BLaER1 treated with 17β-estradiol and CSF1 and Interleukin-3, amounts not matched to agents 10 nM and 100 nM (cell line): Measurements from ENCODE around the gene ITCH.
"Not testable (repeated sequence)": the region's sequence is repeated elsewhere in the genome, so short reads cannot be mapped to it uniquely, and the experiment has no call there.

Source experiments
- H3K27ac ChIP-seq, 11 experiments: shearing (Covaris generic); formaldehyde crosslinking; 2 replicates each; pipeline ENCODE4 v1.8.1; 2022
- H3K27me3 ChIP-seq, 11 experiments: shearing (Covaris generic); formaldehyde crosslinking; 2 replicates each; pipeline ENCODE4 v1.8.1; 2022
- H3K36me3 ChIP-seq, 11 experiments: shearing (Covaris generic); formaldehyde crosslinking; 2 replicates each; pipeline ENCODE4 v1.8.1; 2022
- H3K4me1 ChIP-seq, 10 experiments: shearing (Covaris generic); formaldehyde crosslinking; 2 replicates each; pipeline ENCODE4 v1.8.1; 2022
- H3K4me2 ChIP-seq, 11 experiments: shearing (Covaris generic); formaldehyde crosslinking; 2 replicates each; pipeline ENCODE4 v1.8.1; 2022
- H3K4me3 ChIP-seq, 10 experiments: shearing (Covaris generic); formaldehyde crosslinking; 2 replicates each; pipeline ENCODE4 v1.8.1; 2022
- H3K9ac ChIP-seq, 11 experiments: shearing (Covaris generic); formaldehyde crosslinking; 2 replicates each; pipeline ENCODE4 v1.8.1; 2022
- H3K9me3 ChIP-seq, 11 experiments: shearing (Covaris generic); formaldehyde crosslinking; replicated peaks in 1 of 11; 2 replicates each; pipeline ENCODE4 v1.8.1; 2022
- H4K20me1 ChIP-seq, 11 experiments: shearing (Covaris generic); formaldehyde crosslinking; 2 replicates each; pipeline ENCODE4 v1.8.1; 2022
- Cebpa-rat ChIP-seq, 11 experiments: shearing (Covaris generic); IDR thresholded peaks; 2 replicates each; pipeline ENCODE4 v1.8.1; 2022

ITCH gene

DNA sequence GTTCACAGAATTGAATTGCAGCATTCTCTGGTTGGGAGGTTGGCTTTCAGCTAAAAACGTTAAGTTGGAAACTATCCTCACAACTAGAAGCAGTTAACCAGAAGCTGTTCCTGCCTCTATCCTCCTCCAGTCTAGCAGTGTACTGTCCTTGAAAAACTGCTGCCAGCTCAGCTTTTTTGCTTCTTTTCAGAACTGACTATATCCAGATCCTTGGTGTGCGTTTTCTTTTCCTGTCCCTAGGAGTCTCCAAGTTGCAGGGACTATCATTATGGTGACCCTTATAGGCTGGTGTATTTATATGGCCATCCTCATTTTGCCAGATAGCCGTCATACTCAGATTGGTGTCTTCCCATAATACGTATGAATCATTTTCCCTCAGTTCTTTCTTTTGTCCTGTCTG, 5.5 kb downstream of the ITCH start:
- peaks cover 28 to 45% (median 33%) of the 10 kb centered on the region in 10 experiments for H3K4me1 ChIP-seq

DNA sequence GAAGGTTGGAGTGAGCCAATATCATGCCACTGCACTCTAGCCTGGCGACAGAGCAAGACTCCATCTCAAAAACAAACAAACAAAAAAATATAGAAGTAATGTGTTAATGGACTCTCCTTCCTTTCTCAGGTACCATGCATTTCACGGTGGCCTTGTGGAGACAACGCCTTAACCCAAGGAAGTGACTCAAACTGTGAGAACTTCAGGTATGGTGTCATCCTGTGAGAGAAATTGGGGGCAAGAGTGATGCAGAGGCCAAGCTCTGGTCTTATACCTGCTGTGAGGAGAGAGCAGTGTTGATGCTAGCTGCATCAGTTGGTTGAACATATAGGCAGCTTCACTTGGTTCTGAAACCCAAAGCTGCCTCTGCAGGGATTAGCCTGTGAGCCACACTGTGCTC, 6.2 kb downstream of the ITCH start:
- no peak overlapping the region for H3K4me3 ChIP-seq
- H3K27ac ChIP-seq: no peak overlapping the region
- peaks cover 69 to 96% (median 78%) of the 10 kb centered on the region in 11 experiments for H3K36me3 ChIP-seq
- no peak overlapping the region for H3K9ac ChIP-seq
- H3K4me2 ChIP-seq: no peak overlapping the region
- TF ChIP-seq Cebpa-rat (IDR thresholded peaks at IDR 0.05): no peak
- H3K27me3 ChIP-seq: no peaks in the 10 kb centered on the region
- H4K20me1 ChIP-seq: peaks cover 71 to 98% (median 95%) of the 10 kb centered on the region in 11 experiments
- H3K9me3 ChIP-seq: no peaks in the 10 kb centered on the region
- H3K4me1 ChIP-seq: peaks cover 24 to 43% (median 30%) of the 10 kb centered on the region in 10 experiments

More for the DNA sequence above, 5.5 kb downstream of the ITCH start:
- no peaks in the 10 kb centered on the region for H3K27me3 ChIP-seq
- no peak overlapping the region for H3K4me2 ChIP-seq
- no peak overlapping the region for H3K27ac ChIP-seq
- no peak overlapping the region for H3K9ac ChIP-seq
- peaks cover 70 to 98% (median 90%) of the 10 kb centered on the region in 11 experiments for H4K20me1 ChIP-seq
- TF ChIP-seq Cebpa-rat (IDR thresholded peaks at IDR 0.05): no peak
- H3K4me3 ChIP-seq: no peak overlapping the region
- H3K36me3 ChIP-seq: peaks cover 62 to 89% (median 72%) of the 10 kb centered on the region in 11 experiments
- H3K9me3 ChIP-seq: no peaks in the 10 kb centered on the region

DNA sequence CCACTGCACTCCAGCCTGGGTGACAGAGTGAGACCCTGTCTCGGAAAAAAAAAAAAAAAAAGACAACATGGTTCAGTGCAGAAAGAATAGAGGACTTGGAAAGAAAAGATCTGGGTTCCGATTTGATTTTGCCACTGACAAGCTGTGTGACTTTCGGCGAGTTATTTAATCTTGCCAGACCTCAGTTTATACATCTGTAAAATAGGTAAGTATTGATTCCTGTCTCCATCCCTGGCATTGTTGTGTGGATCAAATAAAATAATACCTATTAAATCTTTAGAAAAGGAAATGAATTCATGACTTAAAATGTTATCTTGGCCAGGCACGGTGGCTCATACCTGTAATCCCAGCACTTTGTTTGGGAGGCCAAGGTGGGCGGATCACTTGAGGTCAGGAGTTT, 7.0 kb downstream of the ITCH start:
- Histone ChIP-seq H4K20me1 (peaks cover 72 to 98% (median 95%) of the 10 kb centered on the region in 11 experiments), H3K9ac (no peak overlapping the region), H3K4me2 (no peak overlapping the region), H3K36me3 (peaks cover 77 to 100% (median 86%) of the 10 kb centered on the region in 11 experiments), H3K9me3 (no peaks in the 10 kb centered on the region), H3K4me1 (peaks cover 17 to 35% (median 22%) of the 10 kb centered on the region in 10 experiments), H3K27ac (no peak overlapping the region), H3K27me3 (no peaks in the 10 kb centered on the region), H3K4me3 (no peak overlapping the region)
- no peak for TF ChIP-seq Cebpa-rat (IDR thresholded peaks at IDR 0.05)

DNA sequence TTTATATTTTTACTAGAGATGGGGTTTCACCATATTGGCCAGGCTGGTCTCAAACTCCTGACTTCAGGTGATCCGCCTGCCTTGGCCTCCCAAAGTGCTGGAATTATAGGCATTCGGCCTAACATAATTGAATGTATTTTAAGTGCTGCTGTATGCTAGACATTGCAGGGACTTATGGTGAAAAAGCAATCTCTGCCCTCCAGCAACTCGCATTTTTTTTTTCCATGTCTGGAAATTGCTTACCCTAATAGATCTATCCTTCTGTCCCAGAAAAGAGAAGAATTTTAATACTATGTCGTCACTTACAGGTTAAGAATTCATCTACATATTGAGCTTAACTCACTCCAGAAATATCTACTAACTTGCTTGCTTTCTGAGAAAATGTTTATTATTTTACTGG, 10.4 kb downstream of the ITCH start:
- no peaks in the 10 kb centered on the region for H3K27me3 ChIP-seq
- no peak overlapping the region for H3K27ac ChIP-seq

DNA sequence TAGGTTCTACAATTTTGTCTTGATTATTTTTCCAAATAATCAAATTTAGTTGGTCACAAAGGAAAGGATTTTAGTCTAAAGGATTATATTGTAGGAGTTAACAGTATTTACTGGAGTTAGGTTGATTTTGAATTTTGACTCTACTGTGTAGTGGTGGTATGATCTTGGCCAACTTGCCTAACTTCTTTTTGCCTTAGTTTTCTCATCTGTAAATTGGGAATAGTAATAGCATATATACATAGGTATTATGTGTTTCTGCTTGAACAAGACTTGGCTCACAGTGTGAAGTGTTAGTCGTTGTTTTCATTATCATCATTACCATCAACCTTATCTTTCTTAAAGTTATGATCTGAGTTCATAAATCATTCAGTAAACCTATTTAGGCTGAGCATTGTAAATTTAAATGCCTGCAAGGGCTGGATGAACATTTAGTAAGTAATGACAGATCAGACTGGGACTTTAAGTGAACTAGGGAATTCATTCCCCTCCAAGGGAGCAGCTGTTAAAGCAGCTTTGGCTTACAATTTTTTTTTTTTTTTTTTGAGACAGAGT, 11.2 kb downstream of the ITCH start:
- TF ChIP-seq Cebpa-rat (IDR thresholded peaks at IDR 0.05): no peak
- H3K27ac ChIP-seq: no peak overlapping the region
- H3K4me3 ChIP-seq: no peak overlapping the region
- H3K9ac ChIP-seq: no peak overlapping the region
- H3K4me2 ChIP-seq: no peak overlapping the region
- H3K36me3 ChIP-seq: peaks cover 77 to 99% (median 85%) of the 10 kb centered on the region in 11 experiments
- H3K9me3 ChIP-seq: no peaks in the 10 kb centered on the region
- H3K4me1 ChIP-seq: peaks cover 0 to 19% (median 2%) of the 10 kb centered on the region in 10 experiments; a peak in 7 of 20 replicates
- peaks cover 74 to 98% (median 95%) of the 10 kb centered on the region in 11 experiments for H4K20me1 ChIP-seq
- no peaks in the 10 kb centered on the region for H3K27me3 ChIP-seq

More for the DNA sequence above, 10.4 kb downstream of the ITCH start:
- TF ChIP-seq Cebpa-rat (IDR thresholded peaks at IDR 0.05): no peak
- no peak overlapping the region for H3K4me3 ChIP-seq
- peaks cover 85 to 100% (median 90%) of the 10 kb centered on the region in 11 experiments for H3K36me3 ChIP-seq
- H3K9ac ChIP-seq: no peak overlapping the region
- H3K4me2 ChIP-seq: no peak overlapping the region
- H4K20me1 ChIP-seq: peaks cover 74 to 98% (median 95%) of the 10 kb centered on the region in 11 experiments
- H3K4me1 ChIP-seq: peaks cover 0 to 19% (median 3%) of the 10 kb centered on the region in 10 experiments; a peak in 8 of 20 replicates
- H3K9me3 ChIP-seq: no peaks in the 10 kb centered on the region

DNA sequence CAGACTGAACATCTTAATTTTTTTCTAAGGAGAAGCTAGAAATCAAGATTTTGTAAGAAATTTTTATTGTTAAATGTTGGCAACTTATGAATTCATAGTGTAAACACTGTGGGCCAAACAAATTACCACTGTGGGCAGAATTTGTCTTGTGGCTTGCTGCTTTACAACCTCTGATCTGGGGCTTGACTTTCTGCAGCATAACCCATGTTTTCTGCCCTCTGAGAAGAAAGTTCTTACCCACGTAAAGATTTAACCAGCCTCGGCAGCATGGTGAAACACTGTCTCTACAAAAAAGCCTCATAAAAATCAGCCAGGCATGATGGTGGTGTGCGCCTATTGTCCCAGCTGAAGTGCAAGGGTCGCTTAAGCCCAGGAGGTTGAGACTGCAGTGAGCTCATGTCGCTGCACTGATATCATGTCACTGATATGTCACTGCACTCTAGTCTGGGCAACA, 12.9 kb downstream of the ITCH start:
- H3K4me3 ChIP-seq: no peak overlapping the region
- H3K27me3 ChIP-seq: no peaks in the 10 kb centered on the region
- no peaks in the 10 kb centered on the region for H3K9me3 ChIP-seq
- H3K27ac ChIP-seq: no peak overlapping the region
- H3K4me2 ChIP-seq: no peak overlapping the region
- no peak overlapping the region for H3K9ac ChIP-seq
- H3K4me1 ChIP-seq: peaks cover 0 to 19% (median 2%) of the 10 kb centered on the region in 10 experiments; a peak in 7 of 20 replicates
- no peak for TF ChIP-seq Cebpa-rat (IDR thresholded peaks at IDR 0.05)
- peaks cover 78 to 99% (median 86%) of the 10 kb centered on the region in 11 experiments for H3K36me3 ChIP-seq
- H4K20me1 ChIP-seq: peaks cover 83 to 100% (median 98%) of the 10 kb centered on the region in 11 experiments

DNA sequence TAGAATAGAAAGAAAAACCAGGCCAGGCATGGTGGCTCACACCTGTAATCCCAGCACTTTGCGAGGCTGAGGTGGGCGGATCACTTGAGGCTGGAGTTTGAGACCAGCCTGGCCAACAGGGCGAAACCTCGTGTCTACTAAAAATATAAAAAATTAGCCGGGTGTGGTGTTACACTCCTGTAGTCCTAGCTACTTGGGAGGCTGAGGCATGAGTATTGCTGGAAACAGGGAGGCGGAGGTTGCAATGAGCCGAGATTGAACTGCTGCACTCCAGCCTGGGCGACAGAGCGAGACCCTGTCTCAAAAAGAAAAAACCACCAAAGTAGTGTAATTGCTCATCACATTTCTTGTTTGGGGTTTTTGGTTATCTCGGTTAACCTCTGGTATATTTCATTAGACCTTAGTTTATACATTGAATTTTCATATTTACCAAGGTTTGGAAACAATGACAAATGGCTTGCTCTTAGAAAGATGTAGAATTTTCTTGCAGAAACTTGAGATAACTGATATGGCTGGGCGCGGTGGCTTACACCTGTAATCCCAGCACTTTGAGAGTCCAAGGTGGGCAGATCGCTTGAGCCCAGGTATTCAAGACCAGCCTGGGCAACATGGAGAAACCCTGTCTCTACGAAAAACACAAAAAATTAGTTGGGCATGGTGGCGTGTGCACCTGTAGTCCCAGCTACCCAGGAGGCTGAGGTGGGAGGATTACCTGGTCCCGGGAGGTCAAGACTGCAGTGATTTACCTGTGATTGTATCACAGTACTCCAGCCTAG, 14.2 kb downstream of the ITCH start:
- Histone ChIP-seq H3K27ac (no peak overlapping the region), H3K9ac (no peak overlapping the region), H3K4me2 (peak overlapping the region in 3 of 11 experiments; percentile 2 to 29 (median 3); a peak in 1 of 22 replicates), H4K20me1 (peaks cover 94 to 100% (median 100%) of the 10 kb centered on the region in 11 experiments), H3K36me3 (peaks cover 79 to 97% (median 86%) of the 10 kb centered on the region in 11 experiments), H3K4me1 (peaks cover 0 to 19% (median 2%) of the 10 kb centered on the region in 10 experiments; a peak in 7 of 20 replicates), H3K9me3 (no peaks in the 10 kb centered on the region), H3K27me3 (no peaks in the 10 kb centered on the region), H3K4me3 (no peak overlapping the region)
- TF ChIP-seq Cebpa-rat (IDR thresholded peaks at IDR 0.05): no peak

DNA sequence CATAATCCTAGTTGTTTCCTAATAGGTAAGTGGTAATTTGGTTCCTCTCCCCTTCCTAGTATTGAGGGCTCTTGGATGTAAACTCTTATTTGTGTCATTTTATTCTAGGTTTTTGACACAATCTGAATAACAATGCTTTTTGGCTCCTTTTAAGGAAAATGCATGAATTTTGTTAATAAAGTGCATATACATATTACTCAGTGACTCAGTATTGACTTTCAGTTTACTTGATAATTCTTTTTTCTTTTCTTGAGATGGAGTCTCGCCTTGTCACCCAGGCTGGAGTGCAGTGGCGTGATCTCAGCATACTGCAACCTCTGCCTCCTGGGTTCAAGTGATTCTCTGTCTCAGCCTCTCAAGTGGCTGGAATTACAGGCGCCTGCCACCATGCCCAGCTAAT, 19.1 kb downstream of the ITCH start:
- no peaks in the 10 kb centered on the region for H3K9me3 ChIP-seq
- peaks cover 94 to 100% (median 100%) of the 10 kb centered on the region in 11 experiments for H4K20me1 ChIP-seq
- H3K4me1 ChIP-seq: peaks cover 22 to 32% (median 26%) of the 10 kb centered on the region in 10 experiments
- no peak overlapping the region for H3K27ac ChIP-seq
- no peak overlapping the region for H3K4me2 ChIP-seq
- H3K9ac ChIP-seq: no peak overlapping the region
- no peaks in the 10 kb centered on the region for H3K27me3 ChIP-seq
- no peak for TF ChIP-seq Cebpa-rat (IDR thresholded peaks at IDR 0.05)
- peaks cover 39 to 77% (median 55%) of the 10 kb centered on the region in 11 experiments for H3K36me3 ChIP-seq
- H3K4me3 ChIP-seq: no peak overlapping the region

DNA sequence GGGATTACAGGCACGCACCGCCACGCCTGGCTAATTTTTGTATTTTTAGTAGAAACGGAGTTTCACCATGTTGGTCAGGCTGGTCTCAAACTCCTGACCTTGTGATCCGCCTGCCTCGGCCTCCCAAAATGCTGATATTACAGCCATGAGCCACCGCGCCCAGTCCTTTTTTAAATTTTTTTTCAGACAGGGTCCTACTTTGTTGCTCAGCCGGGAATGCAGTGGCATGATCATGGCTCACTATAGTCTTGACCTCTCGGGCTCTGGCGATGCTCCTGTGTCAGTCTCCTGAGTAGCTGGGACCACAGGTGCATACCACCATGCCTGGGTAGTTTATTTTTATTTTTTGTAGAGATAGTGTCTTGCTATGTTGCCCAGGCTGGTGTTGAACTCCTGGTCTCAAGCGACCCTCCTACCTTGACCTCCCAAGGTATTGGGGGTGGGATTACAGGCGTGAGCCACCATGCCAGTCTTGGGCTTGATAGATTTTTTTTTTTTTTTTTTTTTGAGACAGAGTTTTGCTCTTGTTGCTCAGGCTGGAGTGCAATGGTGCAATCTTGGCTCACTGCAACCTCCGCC, 19.9 kb downstream of the ITCH start:
- Histone ChIP-seq H3K36me3 (peaks cover 34 to 77% (median 49%) of the 10 kb centered on the region in 11 experiments), H4K20me1 (peaks cover 94 to 100% (median 100%) of the 10 kb centered on the region in 11 experiments)

More for the DNA sequence above, 19.9 kb downstream of the ITCH start:
- not testable (repeated sequence) for H3K4me3 ChIP-seq, H3K27me3 ChIP-seq, H3K27ac ChIP-seq, H3K9ac ChIP-seq, H3K9me3 ChIP-seq, H3K4me2 ChIP-seq
- peaks cover 29 to 39% (median 33%) of the 10 kb centered on the region in 10 experiments for H3K4me1 ChIP-seq
